HG03521 (cell line): ENCODE results near the gene SLC51A.

Experiments
- ATAC-seq: cut with Tn5 transposase; IDR thresholded peaks from one replicate; pipeline ENCODE4 v1.9.1; 2021; ENCODE audit warnings: mild to moderate bottlenecking, moderate library complexity; ENCODE audit not compliant: unreplicated experiment

Gene SLC51A

DNA sequence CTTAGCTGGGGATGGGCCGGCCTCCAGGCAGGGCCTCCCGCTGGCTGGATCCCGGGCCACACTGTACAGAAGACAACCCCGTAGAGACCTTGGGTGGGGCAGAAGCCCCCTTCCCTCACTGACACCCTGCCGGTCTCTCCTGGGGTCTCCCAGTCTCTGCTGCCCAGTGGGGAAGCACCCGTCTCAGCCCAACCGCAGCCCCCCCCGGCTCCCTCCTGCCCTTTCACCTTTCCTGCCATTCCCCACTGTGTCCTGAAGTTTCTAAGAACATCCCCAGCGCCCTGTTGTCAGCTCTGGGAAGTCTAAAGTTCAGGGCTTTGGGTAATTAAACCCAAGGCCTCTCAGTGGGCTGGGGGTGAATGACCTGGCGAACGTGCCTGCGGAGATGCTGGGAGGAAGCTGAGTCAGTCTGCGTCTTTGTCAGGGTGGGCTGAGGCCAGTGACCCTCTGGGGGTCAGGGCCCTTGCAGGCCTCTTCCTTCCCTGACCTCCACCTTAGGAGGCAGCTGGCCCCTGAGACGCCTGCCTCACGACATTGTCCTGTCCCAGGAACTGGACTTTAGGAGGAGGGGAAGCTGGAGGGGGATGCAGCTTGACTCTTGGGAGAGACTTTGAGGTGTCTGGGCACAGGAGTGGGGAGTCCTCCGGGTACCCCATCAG lies 1.4 kb upstream of the SLC51A start:
- no peak for ATAC-seq

- ATAC-seq: no peak
These were observed 777 bp upstream of the SLC51A start for GRCh38 chr3:196215493-196216020.

GRCh38 chr3:196216681-196217211 lies 412 bp downstream of the SLC51A start:
- no peak for ATAC-seq

GRCh38 chr3:196217307-196218154 lies 1.2 kb downstream of the SLC51A start:
- no peak for ATAC-seq

GRCh38 chr3:196218155-196218712 lies 1.9 kb downstream of the SLC51A start:
- no peak for ATAC-seq

GRCh38 chr3:196219194-196219969 lies 3.0 kb downstream of the SLC51A start:
- ATAC-seq: peak; percentile 59

GRCh38 chr3:196219970-196220311 lies 3.6 kb downstream of the SLC51A start:
- ATAC-seq: no peak

DNA sequence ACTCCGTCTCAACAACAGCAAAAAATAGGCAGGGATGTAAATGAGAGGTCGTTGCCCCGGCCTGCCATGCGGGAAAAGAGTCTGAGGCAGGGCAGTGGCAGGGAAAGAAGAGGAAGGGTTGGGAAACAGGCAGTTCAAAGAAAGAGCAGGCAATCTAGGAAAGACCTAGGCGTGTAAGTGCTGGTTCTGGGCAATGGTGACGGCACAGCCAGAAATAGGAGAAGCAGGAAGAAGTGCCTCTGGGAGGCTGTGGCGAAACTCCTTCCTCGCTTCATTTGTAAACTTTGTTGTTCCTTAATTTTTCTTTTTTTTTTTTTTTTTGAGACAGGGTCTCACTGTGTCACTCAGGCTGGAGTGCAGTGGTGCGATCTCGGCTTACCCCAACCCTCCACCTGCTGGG lies 4.3 kb downstream of the SLC51A start:
- no peak for ATAC-seq

GRCh38 chr3:196220991-196221390 lies 4.7 kb downstream of the SLC51A start:
- ATAC-seq: no peak

GRCh38 chr3:196222876-196223595 lies 6.7 kb downstream of the SLC51A start:
- no peak for ATAC-seq

- no peak for ATAC-seq
These were observed 8.8 kb downstream of the SLC51A start for GRCh38 chr3:196225086-196225485.

- ATAC-seq: no peak
These were observed 9.5 kb downstream of the SLC51A start for GRCh38 chr3:196225763-196226364.

DNA sequence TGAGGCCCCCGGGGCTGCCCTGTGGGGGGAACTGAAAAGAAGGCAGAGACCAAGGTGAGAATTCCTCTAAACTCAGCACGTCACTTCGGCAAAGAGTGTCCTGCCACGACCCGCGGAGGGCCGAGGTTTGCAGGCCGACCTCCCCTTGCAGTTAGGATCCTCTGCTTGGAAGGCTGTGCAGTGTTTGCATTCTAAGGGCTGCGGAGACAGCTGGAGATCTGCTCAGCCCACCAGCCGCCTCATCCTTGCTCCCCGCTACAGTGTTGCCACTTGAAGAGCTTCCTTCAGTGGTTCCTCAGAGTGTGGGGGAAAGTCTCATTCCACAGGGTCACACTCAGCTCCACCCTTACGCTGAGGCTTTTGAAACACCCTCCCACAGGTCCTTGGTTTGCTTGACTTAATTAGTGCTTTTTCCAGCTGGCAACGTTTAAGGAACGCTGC lies 10.8 kb downstream of the SLC51A start:
- no peak for ATAC-seq

- no peak for ATAC-seq
These were observed 11.5 kb downstream of the SLC51A start for GRCh38 chr3:196227629-196228493.

GRCh38 chr3:196232154-196232881 lies 16.0 kb downstream of the SLC51A start:
- ATAC-seq: no peak

DNA sequence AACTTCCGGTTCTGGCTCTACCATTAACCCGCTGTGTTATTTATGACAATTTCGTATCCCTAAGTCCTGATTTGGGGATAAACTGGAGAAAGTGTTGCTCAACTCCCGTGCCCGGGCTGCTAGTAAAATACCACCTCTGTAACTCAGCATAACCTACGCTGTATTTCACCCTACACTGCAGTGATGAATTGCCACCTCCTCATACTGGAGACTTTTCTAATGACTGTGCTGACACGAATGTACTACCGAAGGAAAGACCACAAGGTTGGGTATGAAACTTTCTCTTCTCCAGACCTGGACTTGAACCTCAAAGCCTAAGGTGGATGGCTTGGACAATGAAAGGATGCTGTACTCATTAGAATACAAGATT lies 16.5 kb downstream of the SLC51A start:
- ATAC-seq: no peak

DNA sequence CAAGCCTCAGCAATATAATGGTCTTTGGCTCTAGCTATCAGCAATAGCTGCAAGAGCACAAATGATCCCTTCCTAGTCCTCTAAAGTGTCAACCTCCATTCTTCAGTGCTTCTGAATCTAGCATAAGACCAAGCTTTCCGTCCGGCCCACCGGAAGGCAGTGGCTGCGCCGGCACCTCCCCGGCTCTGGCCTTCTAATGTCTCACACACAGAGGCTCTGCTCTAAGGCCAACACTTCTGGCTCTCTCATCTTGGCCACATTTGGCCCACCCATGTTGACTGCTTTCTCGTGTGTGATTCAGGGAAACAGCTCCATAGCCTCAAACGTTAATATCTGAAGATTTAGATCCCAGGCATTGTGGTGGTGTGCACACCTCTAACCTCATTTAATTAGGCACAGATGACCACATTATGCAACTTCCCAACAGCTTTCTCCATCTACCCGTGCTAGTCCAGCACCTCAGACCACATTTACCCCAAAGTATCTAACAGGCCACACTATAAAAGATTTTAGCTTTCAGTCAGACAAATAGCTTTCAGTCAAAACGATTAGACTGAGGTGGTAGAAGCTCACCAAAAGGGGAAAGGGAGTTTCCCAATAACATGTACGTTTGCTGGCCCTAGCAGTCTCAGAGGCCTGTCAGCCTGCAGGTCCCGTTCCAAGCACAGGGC lies 19.3 kb downstream of the SLC51A start:
- no peak for ATAC-seq

DNA sequence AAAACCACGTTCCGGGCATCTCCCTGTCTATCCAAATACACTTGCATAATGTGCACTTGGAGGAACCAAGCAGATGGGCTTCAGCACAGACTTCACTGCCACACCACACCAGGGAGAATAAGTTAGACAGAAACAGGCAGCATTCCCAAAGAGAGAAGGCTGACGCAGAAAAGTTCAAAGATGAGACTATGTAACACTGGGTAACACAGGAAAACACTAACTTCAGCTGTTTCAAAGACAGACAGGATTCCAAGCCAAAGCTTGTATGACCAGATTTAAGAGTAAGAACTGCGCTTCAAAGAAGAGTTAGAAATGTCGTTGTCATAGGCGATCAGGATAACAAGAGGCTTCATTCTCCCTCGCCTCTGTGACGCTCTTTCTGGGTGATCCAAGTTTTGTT lies 19.9 kb downstream of the SLC51A start:
- no peak for ATAC-seq
